ENCODE measurements around the gene SHC1.
"Not testable (repeated sequence)": the region's sequence is repeated elsewhere in the genome, so short reads cannot be mapped to it uniquely, and the experiment has no call there.

The SHC1 gene

GRCh38 chr1:155007251-155007828 lies 36.8 kb upstream of the SHC1 start:
- DNase-seq = no peak

GRCh38 chr1:155006601-155007101 lies 36.1 kb upstream of the SHC1 start:
- no peak for DNase-seq

- no peak for DNase-seq
Measured at GRCh38 chr1:155005076-155006011, 34.8 kb upstream of the SHC1 start.

GRCh38 chr1:155004352-155005075 lies 34.0 kb upstream of the SHC1 start:
- DNase-seq = peak; percentile 18

- no peak for DNase-seq
Measured at GRCh38 chr1:155003766-155004351, 33.3 kb upstream of the SHC1 start.

GRCh38 chr1:155003227-155003765 lies 32.7 kb upstream of the SHC1 start:
- DNase-seq = peak; percentile 34

- DNase-seq = peak; percentile 73
Measured at GRCh38 chr1:155002464-155003226, 32.1 kb upstream of the SHC1 start, which contains the start of gene ZBTB7B. TSS of gene ZBTB7B (plus strand) at chr1:155002802. CDS start at chr1:155014661, 11,859 bp downstream.

- DNase-seq = peak; percentile 98
Measured at GRCh38 chr1:155001675-155002463, 31.3 kb upstream of the SHC1 start.

- no peak for DNase-seq
Measured at GRCh38 chr1:155001425-155001674, 30.8 kb upstream of the SHC1 start.

GRCh38 chr1:155000726-155001424 lies 30.3 kb upstream of the SHC1 start:
- peak; percentile 86 for DNase-seq

- no peak for DNase-seq
Measured at GRCh38 chr1:155000411-155000725, 29.8 kb upstream of the SHC1 start.

- no peak for DNase-seq
Measured at GRCh38 chr1:154999571-155000410, 29.2 kb upstream of the SHC1 start.

- DNase-seq = no peak
Measured at GRCh38 chr1:154998818-154999570, 28.4 kb upstream of the SHC1 start.

- no peak for DNase-seq
Measured at GRCh38 chr1:154998201-154998780, 27.7 kb upstream of the SHC1 start.

- no peak for DNase-seq
Measured at GRCh38 chr1:154996966-154997701, 26.6 kb upstream of the SHC1 start.

GRCh38 chr1:154995301-154995983 lies 24.9 kb upstream of the SHC1 start:
- not testable (repeated sequence) for DNase-seq

GRCh38 chr1:154994591-154994990 lies 24.0 kb upstream of the SHC1 start:
- DNase-seq = no peak
